22Rv1 (cell line): ENCODE data around the gene CD84.
"Not testable (repeated sequence)": the region's sequence is repeated elsewhere in the genome, so short reads cannot be mapped to it uniquely, and the experiment has no call there.

Experiments used
- H3K27ac ChIP-seq: fragments of 450-650 bp; 2 replicates; pipeline ENCODE4 v1.5.1; 2017
- ZFX ChIP-seq: fragments of 450-650 bp; IDR thresholded peaks from 2 replicates; pipeline ENCODE4 v1.6.1; 2017; ENCODE audit warnings: antibody characterized with exemption, borderline replicate concordance
- TF ChIP-seq, protein P1 (sequence below): fragments of 450-650 bp; IDR thresholded peaks from 2 replicates; pipeline ENCODE4 v1.5.1; 2017; ENCODE audit warnings: mild to moderate bottlenecking

The CD84 gene, protein sequence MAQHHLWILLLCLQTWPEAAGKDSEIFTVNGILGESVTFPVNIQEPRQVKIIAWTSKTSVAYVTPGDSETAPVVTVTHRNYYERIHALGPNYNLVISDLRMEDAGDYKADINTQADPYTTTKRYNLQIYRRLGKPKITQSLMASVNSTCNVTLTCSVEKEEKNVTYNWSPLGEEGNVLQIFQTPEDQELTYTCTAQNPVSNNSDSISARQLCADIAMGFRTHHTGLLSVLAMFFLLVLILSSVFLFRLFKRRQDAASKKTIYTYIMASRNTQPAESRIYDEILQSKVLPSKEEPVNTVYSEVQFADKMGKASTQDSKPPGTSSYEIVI

DNA sequence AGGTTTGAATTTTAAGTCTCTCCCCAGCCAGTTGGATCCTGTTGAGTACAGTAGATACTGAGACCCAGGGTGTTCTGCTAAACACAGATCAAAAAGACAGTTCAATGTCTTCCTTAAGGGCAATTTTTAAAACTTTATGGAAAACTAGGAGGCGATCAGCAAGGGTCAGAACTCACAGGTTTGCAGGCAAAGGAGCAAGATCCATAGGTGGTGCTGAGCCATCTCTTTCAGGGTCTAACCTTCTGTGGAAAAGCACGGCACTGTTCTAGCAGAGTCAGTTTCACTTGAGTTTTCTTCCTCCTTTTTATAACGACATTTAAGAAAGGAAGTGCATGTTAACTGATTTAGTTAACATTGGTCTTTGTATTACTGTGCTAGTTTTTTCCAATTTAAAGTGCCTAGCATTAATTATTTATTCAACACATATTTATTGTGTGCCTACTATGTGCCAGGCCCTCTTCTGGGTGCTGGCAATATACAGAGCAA is at the start of gene CD84:
Gene CD84, minus strand, starts transcription at position 281 of the 486 bp plus-strand sequence. Its CDS starts 59 bp downstream, at position 222.
- no peak within 1 kb of the TSS for H3K27ac ChIP-seq
- TF ChIP-seq ZFX, result no peak
- TF ChIP-seq, protein P1, sequence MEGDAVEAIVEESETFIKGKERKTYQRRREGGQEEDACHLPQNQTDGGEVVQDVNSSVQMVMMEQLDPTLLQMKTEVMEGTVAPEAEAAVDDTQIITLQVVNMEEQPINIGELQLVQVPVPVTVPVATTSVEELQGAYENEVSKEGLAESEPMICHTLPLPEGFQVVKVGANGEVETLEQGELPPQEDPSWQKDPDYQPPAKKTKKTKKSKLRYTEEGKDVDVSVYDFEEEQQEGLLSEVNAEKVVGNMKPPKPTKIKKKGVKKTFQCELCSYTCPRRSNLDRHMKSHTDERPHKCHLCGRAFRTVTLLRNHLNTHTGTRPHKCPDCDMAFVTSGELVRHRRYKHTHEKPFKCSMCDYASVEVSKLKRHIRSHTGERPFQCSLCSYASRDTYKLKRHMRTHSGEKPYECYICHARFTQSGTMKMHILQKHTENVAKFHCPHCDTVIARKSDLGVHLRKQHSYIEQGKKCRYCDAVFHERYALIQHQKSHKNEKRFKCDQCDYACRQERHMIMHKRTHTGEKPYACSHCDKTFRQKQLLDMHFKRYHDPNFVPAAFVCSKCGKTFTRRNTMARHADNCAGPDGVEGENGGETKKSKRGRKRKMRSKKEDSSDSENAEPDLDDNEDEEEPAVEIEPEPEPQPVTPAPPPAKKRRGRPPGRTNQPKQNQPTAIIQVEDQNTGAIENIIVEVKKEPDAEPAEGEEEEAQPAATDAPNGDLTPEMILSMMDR, result no peak

DNA sequence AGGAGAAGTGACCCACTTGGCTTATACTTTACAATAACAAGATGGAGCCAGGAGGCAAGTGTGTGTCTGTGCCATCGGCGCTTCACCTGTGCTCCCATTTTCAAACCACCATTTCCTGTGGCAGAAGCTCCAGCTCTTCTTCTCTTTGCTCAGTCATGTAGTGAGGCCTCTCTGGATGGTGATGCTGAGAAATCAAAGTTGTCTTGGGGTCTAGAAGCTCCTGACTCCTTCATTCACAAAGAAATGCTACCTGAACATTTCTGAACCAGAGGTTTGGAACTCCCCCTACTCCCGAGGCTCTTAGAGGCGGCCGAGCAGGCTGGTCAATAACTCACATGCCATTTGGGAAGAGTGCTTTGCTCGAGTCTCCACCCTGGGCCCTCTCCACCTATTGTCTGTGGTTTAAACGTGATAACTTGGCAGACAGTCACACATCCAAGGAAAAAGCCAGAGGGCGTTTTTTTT is 49.5 kb upstream of the CD84 start:
- no peak overlapping the region for H3K27ac ChIP-seq
- TF ChIP-seq, protein P1, result no peak
- TF ChIP-seq ZFX, result no peak

DNA sequence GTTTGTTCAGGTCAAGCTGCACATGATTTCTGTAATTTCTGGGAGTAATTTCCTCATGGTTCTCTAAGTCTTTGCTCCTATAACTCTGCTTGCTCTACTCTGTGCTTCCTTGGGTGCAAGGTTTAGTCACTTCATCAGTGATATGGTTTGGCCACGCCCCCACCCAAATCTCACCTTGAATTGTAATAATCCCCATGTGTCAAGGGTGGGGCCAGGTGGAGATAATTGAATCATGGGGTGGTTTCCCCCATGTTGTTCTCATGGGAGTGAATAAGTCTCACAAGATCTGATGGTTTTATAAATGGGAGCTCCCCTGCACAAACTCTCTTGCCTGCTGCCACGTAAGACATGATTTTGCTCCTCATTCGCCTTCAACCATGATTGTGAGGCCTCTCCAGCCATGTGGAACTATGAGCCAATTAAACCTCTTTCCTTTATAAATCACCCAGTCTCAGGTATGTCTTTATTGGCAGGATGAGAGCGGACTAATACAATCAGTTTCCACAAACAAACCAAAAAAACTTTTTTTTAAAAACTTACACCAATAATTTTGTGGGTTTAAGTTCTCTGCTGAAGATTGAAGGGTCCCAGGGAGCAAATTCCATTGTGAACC is 48.5 kb upstream of the CD84 start:
- H3K27ac ChIP-seq, result not testable (repeated sequence)

DNA sequence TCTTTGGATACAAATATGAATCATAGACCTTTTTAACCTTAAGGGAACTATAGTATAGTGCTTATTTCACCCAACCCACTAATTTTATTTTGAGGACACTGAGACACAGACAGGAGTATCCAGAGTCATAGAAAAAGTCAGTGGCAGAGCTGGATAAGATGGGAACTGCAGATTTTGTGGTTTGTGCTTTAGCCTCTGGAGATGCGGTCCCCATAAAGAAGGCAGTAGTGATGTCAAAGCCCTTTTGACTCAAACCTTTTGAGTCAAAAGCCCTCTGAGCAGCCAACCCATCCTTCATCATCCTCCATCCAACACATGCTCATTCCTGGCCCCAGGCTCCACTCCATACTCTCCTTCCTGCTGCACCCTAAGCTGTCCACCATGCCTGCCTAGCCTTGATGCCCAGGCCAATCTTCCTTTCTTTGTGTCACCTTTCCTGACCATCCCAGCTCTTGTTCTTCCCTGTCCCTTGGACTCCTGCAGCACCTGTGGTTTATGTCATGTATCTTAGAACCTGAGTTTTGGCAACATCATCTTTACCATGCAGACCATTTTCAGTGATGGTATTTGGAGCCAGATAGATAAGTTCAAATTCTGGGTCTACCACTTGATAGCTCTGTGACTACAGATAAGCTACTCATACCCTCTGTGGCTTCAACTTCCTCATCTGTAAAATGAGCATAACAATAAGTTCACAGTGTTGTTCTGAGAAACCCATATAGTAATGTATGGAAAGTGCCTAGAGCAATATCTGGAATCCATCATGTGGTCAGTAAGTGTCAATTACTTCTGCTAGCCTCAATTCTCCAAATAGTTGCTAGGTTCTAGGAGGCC is 47.4 kb upstream of the CD84 start:
- no peak for TF ChIP-seq ZFX
- TF ChIP-seq, protein P1, result no peak
- no peak overlapping the region for H3K27ac ChIP-seq

DNA sequence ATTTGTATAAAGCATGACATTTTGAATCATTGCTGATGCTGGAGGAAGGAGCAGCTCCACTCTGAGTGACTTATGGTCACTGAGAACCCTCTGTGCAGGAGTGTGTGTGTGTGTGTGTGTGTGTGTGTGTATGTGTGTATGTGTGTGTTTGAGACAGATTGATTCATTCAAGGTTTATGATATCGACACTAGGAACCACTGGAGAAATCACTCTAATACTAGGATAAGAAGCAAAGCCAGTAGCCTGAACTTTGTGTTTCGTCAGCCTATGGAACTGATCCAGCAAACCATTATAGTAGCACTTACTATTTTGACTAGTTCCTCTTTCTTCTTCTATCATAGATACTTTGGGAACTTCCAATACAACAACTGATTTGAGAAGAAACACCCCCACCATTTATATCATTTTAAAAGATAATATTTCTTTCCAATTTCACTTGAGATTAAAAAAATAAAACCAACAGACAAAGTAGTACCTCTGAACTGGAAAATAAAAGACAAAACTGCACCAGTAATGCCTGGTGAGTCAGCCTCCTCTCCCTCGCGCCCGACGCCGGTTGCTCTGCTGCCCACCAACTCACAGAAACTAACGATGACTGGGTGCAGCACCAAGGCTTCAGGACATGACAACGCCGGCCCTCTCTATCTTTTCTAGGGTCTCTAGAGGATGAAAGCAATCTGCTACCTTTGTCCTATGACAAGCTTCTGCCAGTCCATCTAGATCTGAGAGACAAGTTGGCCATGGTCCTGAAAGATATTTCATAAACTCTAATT is 46.6 kb upstream of the CD84 start:
- H3K27ac ChIP-seq, result no peak overlapping the region
- TF ChIP-seq ZFX, result no peak
- TF ChIP-seq, protein P1, result no peak

DNA sequence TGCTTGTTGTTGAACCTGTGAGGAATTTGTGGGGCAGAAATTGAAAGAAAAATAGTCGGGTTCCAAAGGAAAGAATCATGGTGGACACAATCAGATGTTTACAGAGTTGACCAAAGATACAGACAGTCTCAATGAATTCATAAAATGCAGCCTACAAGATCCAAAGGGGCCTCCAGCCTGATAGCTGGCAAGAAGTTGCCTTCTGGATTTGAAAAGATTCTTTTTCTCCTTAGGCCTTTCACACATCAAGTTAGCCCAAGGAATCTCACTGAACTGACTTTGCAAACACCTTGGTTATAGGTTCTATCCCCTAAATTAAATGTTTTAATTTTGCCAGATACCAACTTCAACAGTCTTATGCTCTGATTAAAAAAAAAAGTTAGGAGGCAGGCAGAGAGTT is 46.0 kb upstream of the CD84 start:
- TF ChIP-seq ZFX, result no peak
- TF ChIP-seq, protein P1, result no peak
- no peak overlapping the region for H3K27ac ChIP-seq

DNA sequence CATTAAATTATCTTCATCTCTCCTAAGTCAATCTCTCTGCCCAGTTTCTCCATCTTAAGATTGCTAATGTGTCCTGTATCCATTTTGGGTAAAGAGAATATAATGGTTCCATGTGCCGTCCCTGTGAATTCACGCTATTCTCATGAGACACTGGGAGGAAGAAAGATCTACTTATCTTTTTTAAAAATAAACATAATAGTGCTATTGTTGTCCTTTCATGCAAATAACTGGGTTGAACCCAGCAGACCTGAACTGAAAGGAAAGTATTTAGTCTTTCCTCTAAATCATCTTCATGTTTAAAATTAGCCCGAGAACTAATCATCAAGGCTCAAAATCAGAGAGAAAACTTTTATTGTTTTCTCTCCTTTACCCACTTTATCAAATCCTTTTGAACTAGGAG is 45.2 kb upstream of the CD84 start:
- TF ChIP-seq, protein P1, result no peak
- no peak for TF ChIP-seq ZFX
- H3K27ac ChIP-seq, result no peak overlapping the region
